Heart right ventricle (tissue), 16 donors: ENCODE results near the gene PSME1. TPM values are rescaled to one million over a fixed set of nuclear protein-coding genes. Genes with fewer than 3 reads are reported as not detected.

Experiments used
- ATAC-seq, 8 donors: fragments of 200-7000 bp; cut with Tn5 transposase; one replicate each; pipeline ENCODE4 v1.9.1; 2020; ENCODE audit warnings: mild to moderate bottlenecking in 8 of 8, moderate library complexity in 8 of 8, moderate number of reproducible peaks in 1 of 8
- DNase-seq, 2 donors: peaks; one replicate each; pipeline ENCODE4 v3.0.0-alpha.2; 2020
- H3K27ac ChIP-seq, 10 donors: fragments of 200-600 bp; sonication (generic) in 2 of 10; one replicate each; pipeline versions ENCODE4 v1.5.0 to v1.8.0; 2020 to 2022; ENCODE audit warnings: mild to moderate bottlenecking in 3 of 10
- H3K27me3 ChIP-seq, 7 donors: fragments of 200-600 bp; one replicate each; pipeline ENCODE4 v1.8.0; 2021 to 2022; ENCODE audit warnings: mild to moderate bottlenecking in 2 of 7
- H3K36me3 ChIP-seq, 9 donors: fragments of 200-600 bp; sonication (generic) in 1 of 9; one replicate each; pipeline versions ENCODE4 v1.5.0 to v1.8.0; 2020 to 2022; ENCODE audit warnings: mild to moderate bottlenecking in 2 of 9
- H3K4me1 ChIP-seq, 9 donors: fragments of 200-600 bp; sonication (generic) in 1 of 9; one replicate each; pipeline versions ENCODE4 v1.5.0 to v1.8.0; 2020 to 2022; ENCODE audit warnings: mild to moderate bottlenecking in 4 of 9
- H3K4me3 ChIP-seq, 10 donors: fragments of 200-600 bp; sonication (generic) in 2 of 10; one replicate each; pipeline versions ENCODE4 v1.5.0 to v1.8.0; 2020 to 2022; ENCODE audit warnings: mild to moderate bottlenecking in 7 of 10, moderate library complexity in 2 of 10
- H3K9me3 ChIP-seq, 11 donors: fragments of 200-600 bp in 10 of 11; sonication (generic) in 2 of 11; one replicate each; pipeline versions ENCODE4 v1.5.0 to v1.8.0; 2013 to 2022; ENCODE audit warnings: mild to moderate bottlenecking in 2 of 11, control low read depth in 1 of 11, moderate library complexity in 1 of 11
- WGBS, 2 donors: extraction: QIAGEN DNeasy Blood & Tissue Kit; methylation state at CpG; one replicate each; pipeline ENCODE4 v1.1.7; 2013; ENCODE audit warnings: inconsistent platforms in 1 of 2; 5-methylcytosine and 5-hydroxymethylcytosine counted together
- intact Hi-C, 10 donors: fragments of 100-400 bp; cut with DNase I; formaldehyde crosslinking; loops; one replicate each; pipeline versions ENCODE4 v1.11.1 to v1.14.2; 2022
- polyA plus RNA-seq, 2 donors: library from polyadenylated mRNA; stranded (reverse); fragments of 200-250 nt; gene quantifications; one replicate each; pipeline ENCODE4 v1.2.3, GENCODE V29; 2013
- total RNA-seq, 10 donors: library from RNA; stranded (reverse); fragmentation: NEBNext Ultra II Directional in 3 of 10; extraction: Animal tissue kit (Norgen Biotek cat#: 25700) in 3 of 10; gene quantifications; one replicate each; pipeline versions ENCODE4 v1.2.1 to v1.2.4, GENCODE V29; 2021 to 2023
- TF ChIP-seq, protein P1 (sequence below), 9 donors: fragments of 200-600 bp; sonication (generic) in 2 of 9; IDR thresholded peaks; one replicate each; pipeline versions ENCODE4 v1.5.0 to v1.8.0; 2021 to 2022; ENCODE audit warnings: antibody characterized with exemption in 9 of 9, mild to moderate bottlenecking in 5 of 9, moderate library complexity in 1 of 9
- donor health status: Arrhythmogenic right ventricular cardiomyopathy.
- donor health status: ischemic (EF 13 %, LVEDD 7.1; RV severe dilation, severe dysfunction).
- donor health status: healthy with polysubstance abuse.
- donor health status: DM: no; HTN: yes; CAD: no.
- donor health status: DM: no; HTN: no; CAD: no.
- donor health status: ischemic (EF 25% LVEDD 6.9; RV normal size, moderate dysfunction).
- donor health status: ischemic (EF 25% LVEDD 5.7; RV mildly dilated, moderate dysfunction).
- donor health status: healthy.
- donor health status: DM: yes; HTN: yes; CAD: no.
- donor health status: Ischemic cardiomyopathy.
- donor health status: ischemic (EF 35%, LVEDD 5.7; RV mildly dilated, moderate dysfunction).
- donor health status: nonischemic (EF 11% LVEDD 7.7; RV severe dilation, severe dysfunction).
- donor health status: DM: yes; HTN: yes; CAD: no.
- donor health status: PGD.
- donor health status: ischemic (EF 29% LVEDD 5.4; RV normal size, mild dysfunction).
- donor health status: nonischemic (EF 23%, LVEDD 6.1; RV moderate dilation, normal function).

Gene PSME1
- total and polyA plus RNA-seq, 12 donors, result 84.3 to 341 (median 103) TPM

DNA sequence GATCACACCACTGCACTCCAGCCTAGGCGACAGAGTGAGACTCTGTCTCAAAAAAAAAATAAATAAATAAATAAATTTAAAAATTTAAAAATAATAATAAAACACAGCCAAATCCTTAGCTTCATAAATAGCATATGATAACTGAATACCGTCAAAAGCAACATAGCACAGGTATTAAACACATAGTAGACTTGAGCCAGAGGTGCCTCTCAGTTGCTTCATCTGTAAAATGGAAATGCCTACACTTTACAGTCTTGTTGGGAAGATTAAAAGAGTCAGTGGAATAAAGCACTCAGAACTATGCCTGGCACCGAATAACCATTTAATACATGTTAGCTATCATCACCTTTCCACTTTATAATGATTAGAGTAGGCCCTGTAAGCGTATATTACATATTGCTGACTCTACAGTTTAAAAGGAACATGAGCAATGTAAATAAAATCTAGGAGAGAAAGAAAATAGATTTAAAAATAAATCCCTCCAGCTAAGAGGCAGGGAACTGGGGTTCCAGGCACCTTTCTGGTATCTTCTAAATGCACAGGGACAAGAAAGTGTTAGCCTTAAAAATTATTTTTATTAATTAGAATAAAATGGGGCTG lies 29.2 kb upstream of the PSME1 start:
- H3K36me3 ChIP-seq, result peaks cover 0 to 25% (median 0%) of the 10 kb centered on the region in 9 donors
- WGBS, 2 donors, result 89 to 93% methylated on average over 4 of the region's 4 CpGs
- DNase-seq (no peak), ATAC-seq (no peak)
- intact Hi-C loops, result loop anchor here in 4 of 10 donors (5.0 to 10.0 kb wide), 3 partner anchors 49 to 122 kb away; partner anchors contain the start of gene DHRS4L2 (in 1 of the 4)
- H3K27ac ChIP-seq, result no peak overlapping the region
- H3K27me3 ChIP-seq, result no peaks in the 10 kb centered on the region
- TF ChIP-seq, protein P1, sequence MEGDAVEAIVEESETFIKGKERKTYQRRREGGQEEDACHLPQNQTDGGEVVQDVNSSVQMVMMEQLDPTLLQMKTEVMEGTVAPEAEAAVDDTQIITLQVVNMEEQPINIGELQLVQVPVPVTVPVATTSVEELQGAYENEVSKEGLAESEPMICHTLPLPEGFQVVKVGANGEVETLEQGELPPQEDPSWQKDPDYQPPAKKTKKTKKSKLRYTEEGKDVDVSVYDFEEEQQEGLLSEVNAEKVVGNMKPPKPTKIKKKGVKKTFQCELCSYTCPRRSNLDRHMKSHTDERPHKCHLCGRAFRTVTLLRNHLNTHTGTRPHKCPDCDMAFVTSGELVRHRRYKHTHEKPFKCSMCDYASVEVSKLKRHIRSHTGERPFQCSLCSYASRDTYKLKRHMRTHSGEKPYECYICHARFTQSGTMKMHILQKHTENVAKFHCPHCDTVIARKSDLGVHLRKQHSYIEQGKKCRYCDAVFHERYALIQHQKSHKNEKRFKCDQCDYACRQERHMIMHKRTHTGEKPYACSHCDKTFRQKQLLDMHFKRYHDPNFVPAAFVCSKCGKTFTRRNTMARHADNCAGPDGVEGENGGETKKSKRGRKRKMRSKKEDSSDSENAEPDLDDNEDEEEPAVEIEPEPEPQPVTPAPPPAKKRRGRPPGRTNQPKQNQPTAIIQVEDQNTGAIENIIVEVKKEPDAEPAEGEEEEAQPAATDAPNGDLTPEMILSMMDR (IDR thresholded peaks at IDR 0.05), result no peak
- no peaks in the 10 kb centered on the region for H3K9me3 ChIP-seq
- no peak overlapping the region for H3K4me3 ChIP-seq
- H3K4me1 ChIP-seq, result peaks cover 0 to 21% (median 7%) of the 10 kb centered on the region in 9 donors

DNA sequence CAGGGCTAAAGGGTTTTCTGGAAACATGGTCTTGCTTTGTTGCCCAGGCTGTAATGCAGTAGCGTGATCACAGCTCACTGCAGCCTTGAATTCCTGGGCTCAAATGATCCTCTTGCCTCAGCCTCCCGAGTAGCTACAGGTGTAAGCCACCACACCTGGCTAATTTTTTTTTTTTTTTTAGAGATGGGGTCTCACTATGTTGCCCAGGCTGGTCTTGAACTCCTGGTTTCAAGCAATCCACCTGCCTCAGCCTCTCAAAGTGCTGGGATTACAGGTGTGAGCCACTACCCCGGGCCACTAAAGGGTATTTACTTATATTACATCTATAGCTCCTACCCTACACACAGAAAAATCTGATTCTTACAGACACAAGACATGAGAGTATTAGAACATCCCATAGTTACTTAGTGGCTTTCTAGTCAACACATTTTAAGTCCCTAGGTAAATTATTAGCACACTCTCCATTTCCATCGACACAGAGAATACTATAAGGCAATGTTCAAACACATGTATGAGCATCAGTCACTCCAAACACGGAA lies 27.6 kb upstream of the PSME1 start:
- 46 to 48% methylated on average over 5 of the region's 5 CpGs for WGBS, 2 donors
- Histone ChIP-seq H3K4me1 (peaks cover 0 to 24% (median 7%) of the 10 kb centered on the region in 9 donors), H3K27me3 (no peaks in the 10 kb centered on the region), H3K4me3 (no peak overlapping the region), H3K9me3 (no peaks in the 10 kb centered on the region), H3K27ac (peak overlapping the region in 5 of 10 donors; percentile 6 to 77 (median 12)), H3K36me3 (peaks cover 0 to 9% (median 0%) of the 10 kb centered on the region in 9 donors)
- intact Hi-C loops, result loop anchor here in 5 of 10 donors (1.0 to 10.0 kb wide), 5 partner anchors 50 to 124 kb away; partner anchors contain the start of gene DHRS4L2 (in 1 of the 5)
- TF ChIP-seq, protein P1 (IDR thresholded peaks at IDR 0.05), result no peak
- ATAC-seq (peak in 2 of 8 donors; percentile 7 to 25), DNase-seq (no peak)

DNA sequence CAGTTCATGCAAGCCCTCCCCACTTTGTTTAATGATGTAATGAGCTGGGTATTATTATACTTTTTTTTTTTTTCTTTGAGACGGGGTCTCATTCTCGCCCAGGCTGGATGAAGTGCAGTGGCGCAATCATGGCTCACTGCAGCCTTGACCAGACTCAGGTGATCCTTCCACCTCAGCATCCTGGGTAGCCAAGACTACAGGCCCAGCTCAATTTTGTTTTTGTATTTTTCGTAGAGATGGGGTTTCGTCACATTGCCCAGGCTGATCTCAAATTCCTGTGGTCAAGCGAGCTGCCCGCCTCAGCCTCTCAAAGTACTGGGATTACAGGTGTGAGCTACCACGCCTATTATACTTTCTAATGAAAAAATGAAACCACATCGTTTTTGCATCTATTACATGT lies 25.9 kb upstream of the PSME1 start:
- Histone ChIP-seq H3K27me3 (no peaks in the 10 kb centered on the region), H3K27ac (no peak overlapping the region), H3K4me1 (peaks cover 0 to 27% (median 7%) of the 10 kb centered on the region in 9 donors), H3K36me3 (no peaks in the 10 kb centered on the region), H3K4me3 (no peak overlapping the region), H3K9me3 (no peaks in the 10 kb centered on the region)
- 87 to 89% methylated on average over 9 of the region's 9 CpGs for WGBS, 2 donors
- DNase-seq (no peak), ATAC-seq (no peak)
- TF ChIP-seq, protein P1 (IDR thresholded peaks at IDR 0.05), result no peak
- intact Hi-C loops, result loop anchor here in 3 of 10 donors (5.0 kb wide), 2 partner anchors 37 to 52 kb away; partner anchors contain the start of genes PSME2 (in 2 of the 3), RNF31 (in 2 of the 3) and IRF9 (in 1 of the 3)

DNA sequence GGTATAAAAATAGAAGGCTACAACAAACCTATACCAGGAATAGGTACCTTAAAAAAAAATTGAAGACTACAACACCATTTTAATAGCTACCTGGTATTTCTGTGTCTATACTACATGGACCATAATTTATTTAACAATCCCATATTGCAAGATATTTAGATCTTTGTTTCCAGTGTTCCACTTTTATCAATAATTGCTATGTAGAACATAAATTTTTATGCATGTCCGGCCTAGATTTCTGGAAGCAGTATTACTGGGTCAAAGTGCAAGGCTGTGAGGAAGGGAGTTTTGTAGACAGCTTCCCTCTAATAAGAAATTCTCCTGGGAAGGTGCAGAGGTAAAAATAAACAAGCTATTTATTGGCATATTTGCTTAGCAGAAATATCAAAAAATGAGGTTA lies 25.5 kb upstream of the PSME1 start:
- intact Hi-C loops, result loop anchor here in 3 of 10 donors (5.0 kb wide), 2 partner anchors 37 to 52 kb away; partner anchors contain the start of genes PSME2 (in 2 of the 3), RNF31 (in 2 of the 3) and IRF9 (in 1 of the 3)
- ATAC-seq, result no peak
- no peak for DNase-seq
- Histone ChIP-seq H3K4me1 (peaks cover under 1 to 27% (median 9%) of the 10 kb centered on the region in 9 donors), H3K27me3 (no peaks in the 10 kb centered on the region), H3K36me3 (no peaks in the 10 kb centered on the region), H3K9me3 (no peaks in the 10 kb centered on the region), H3K4me3 (no peak overlapping the region), H3K27ac (peak overlapping the region in 1 of 10 donors; percentile 24)
- TF ChIP-seq, protein P1 (IDR thresholded peaks at IDR 0.05), result no peak
- 54 to 65% methylated on average over 1 of the region's 1 CpG for WGBS, 2 donors
